IMR-90 (cell line): Measurements from ENCODE around the gene EXOC6. TPM values are rescaled to one million over a fixed set of nuclear protein-coding genes. Genes with fewer than 3 reads are reported as not detected.

Source experiments
- ATAC-seq: fragments of 200-7000 bp; cut with Tn5 transposase; 2 replicates; pipeline ENCODE4 v1.9.1; 2020; ENCODE audit warnings: low read depth, mild to moderate bottlenecking, moderate library complexity
- BruUV-seq: library from RNA; stranded (reverse); fragments of 400-500 nt; replicated peaks from 2 replicates; lab custom pipeline; 2021; lab: Mats Ljungman, UMichigan
- CTCF ChIA-PET: fragments of 300-600 bp; formaldehyde crosslinking; extraction: SDS; loops from one replicate; lab custom pipeline; 2021; ENCODE audit warnings: antibody characterized with exemption; lab: Yijun Ruan, JAX
- POLR2A ChIA-PET: fragments of 300-600 bp; sonication (Branson Sonifier 250); formaldehyde crosslinking; loops from one replicate; lab custom pipeline; 2022; ENCODE audit warnings: antibody characterized with exemption; ENCODE audit not compliant: unreplicated experiment; lab: Charles Lee
- DNase-seq: peaks from one replicate; pipeline ENCODE4 v3.0.0; 2013
- H2AFZ ChIP-seq: replicated peaks from 2 replicates; pipeline ENCODE3; 2013; ENCODE audit warnings: low read length, mild to moderate bottlenecking; ENCODE audit not compliant: poor library complexity
- H2AK5ac ChIP-seq: 2 replicates; pipeline ENCODE4 v1.6.1; 2013; ENCODE audit warnings: low read depth, low read length, inconsistent platforms
- H2AK9ac ChIP-seq: replicated peaks from 2 replicates; pipeline ENCODE3; 2013; ENCODE audit warnings: mild to moderate bottlenecking, low read depth, low read length, moderate library complexity; ENCODE audit not compliant: poor library complexity
- H2BK120ac ChIP-seq: 2 replicates; pipeline ENCODE4 v1.6.1; 2013; ENCODE audit warnings: low read depth, low read length, inconsistent platforms
- H2BK15ac ChIP-seq: 3 replicates; pipeline ENCODE4 v1.6.1; 2013; ENCODE audit warnings: low read depth, low read length, inconsistent platforms
- H2BK20ac ChIP-seq: 2 replicates; pipeline ENCODE4 v1.6.1; 2013; ENCODE audit warnings: low read depth, mild to moderate bottlenecking, inconsistent platforms, low read length, moderate library complexity
- H2BK5ac ChIP-seq: 2 replicates; pipeline ENCODE4 v1.6.1; 2013; ENCODE audit warnings: mild to moderate bottlenecking, low read depth, low read length, inconsistent platforms; ENCODE audit not compliant: poor library complexity, severe bottlenecking
- H3K14ac ChIP-seq: replicated peaks from 2 replicates; pipeline ENCODE4 v1.6.1; 2013; ENCODE audit warnings: low read depth, low read length, inconsistent platforms
- H3K18ac ChIP-seq: 2 replicates; pipeline ENCODE4 v1.6.1; 2013; ENCODE audit warnings: low read depth, low read length, control low read depth
- H3K23ac ChIP-seq: 2 replicates; pipeline ENCODE4 v1.6.1; 2013; ENCODE audit warnings: low read depth, low read length, inconsistent platforms
- H3K27ac ChIP-seq: 2 replicates; pipeline ENCODE4 v1.5.1; 2013; ENCODE audit warnings: mild to moderate bottlenecking, control low read depth, low read length; ENCODE audit not compliant: insufficient read depth
- H3K27me3 ChIP-seq: 2 replicates; pipeline ENCODE4 v1.6.1; 2013; ENCODE audit warnings: low read length; ENCODE audit not compliant: control insufficient read depth, insufficient read depth
- H3K36me3 ChIP-seq: 2 replicates; pipeline ENCODE4 v1.6.1; 2013; ENCODE audit warnings: low read length, mixed read lengths; ENCODE audit not compliant: control insufficient read depth, insufficient read depth
- H3K4ac ChIP-seq: 2 replicates; pipeline ENCODE4 v1.6.1; 2013; ENCODE audit warnings: low read depth, low read length, inconsistent platforms
- H3K4me1 ChIP-seq: 2 replicates; pipeline ENCODE4 v1.6.1; 2013; ENCODE audit warnings: low read length, mixed read lengths; ENCODE audit not compliant: control insufficient read depth, insufficient read depth
- H3K4me2 ChIP-seq: 2 replicates; pipeline ENCODE4 v1.6.1; 2013; ENCODE audit warnings: low read depth, mild to moderate bottlenecking, control low read depth, low read length, moderate library complexity
- H3K4me3 ChIP-seq: 2 replicates; pipeline ENCODE4 v1.5.1; 2013; ENCODE audit warnings: low read depth, mild to moderate bottlenecking, control low read depth, low read length, moderate library complexity; ENCODE audit not compliant: insufficient read depth
- H3K56ac ChIP-seq: 2 replicates; pipeline ENCODE4 v1.6.1; 2013; ENCODE audit warnings: low read length, inconsistent platforms; ENCODE audit not compliant: insufficient read depth; ENCODE audit errors: extremely low read depth
- H3K79me1 ChIP-seq, 2 experiments: 2 replicates each; pipeline ENCODE4 v1.6.1; 2013; ENCODE audit warnings: low read length in 2 of 2, inconsistent platforms in 1 of 2, low read depth in 1 of 2
- H3K9ac ChIP-seq: 2 replicates; pipeline ENCODE4 v1.6.1; 2013; ENCODE audit warnings: low read depth, low read length, control low read depth
- H3K9me1 ChIP-seq: 2 replicates; pipeline ENCODE4 v1.6.1; 2013; ENCODE audit warnings: low read length, inconsistent platforms; ENCODE audit not compliant: insufficient read depth
- H3K9me3 ChIP-seq: 2 replicates; pipeline ENCODE4 v1.6.1; 2013; ENCODE audit warnings: low read length; ENCODE audit not compliant: control insufficient read depth, insufficient read depth
- H4K20me1 ChIP-seq: 2 replicates; pipeline ENCODE4 v1.6.1; 2013; ENCODE audit warnings: low read length, inconsistent platforms; ENCODE audit not compliant: insufficient read depth
- H4K5ac ChIP-seq: 2 replicates; pipeline ENCODE4 v1.6.1; 2013; ENCODE audit warnings: mild to moderate bottlenecking, low read depth, low read length, control low read depth
- H4K8ac ChIP-seq, 2 experiments: 2 replicates each; pipeline ENCODE4 v1.6.1; 2013; ENCODE audit warnings: low read depth in 2 of 2, low read length in 2 of 2, control low read depth in 1 of 2, inconsistent platforms in 1 of 2
- H4K91ac ChIP-seq: 2 replicates; pipeline ENCODE4 v1.6.1; 2013; ENCODE audit warnings: low read depth, low read length, inconsistent platforms; ENCODE audit not compliant: insufficient read depth
- BHLHE40 ChIP-seq: fragments of 150-350 bp; IDR thresholded peaks from 2 replicates; pipeline ENCODE4 v1.6.1; 2016; ENCODE audit warnings: mild to moderate bottlenecking, low read depth, low read length
- CEBPB ChIP-seq: IDR thresholded peaks from 2 replicates; pipeline ENCODE4 v1.6.1; 2012; ENCODE audit warnings: low read depth, low read length, improper control_type of control experiment
- CHD1 ChIP-seq: IDR thresholded peaks from 2 replicates; pipeline ENCODE4 v1.6.1; 2012; ENCODE audit warnings: low read depth, low read length, improper control_type of control experiment
- ELK1 ChIP-seq: fragments of 150-350 bp; IDR thresholded peaks from 2 replicates; pipeline ENCODE4 v1.6.1; 2016; ENCODE audit warnings: low read depth, mild to moderate bottlenecking, low read length, moderate library complexity, borderline replicate concordance
- FOS ChIP-seq: fragments of 150-350 bp; IDR thresholded peaks from 2 replicates; pipeline ENCODE4 v1.6.1; 2016; ENCODE audit warnings: low read depth, low read length
- MAFK ChIP-seq: IDR thresholded peaks from 2 replicates; pipeline ENCODE4 v1.6.1; 2012; ENCODE audit warnings: low read depth, low read length, improper control_type of control experiment
- MAZ ChIP-seq: IDR thresholded peaks from 2 replicates; pipeline ENCODE4 v1.6.1; 2012; ENCODE audit warnings: low read depth, mild to moderate bottlenecking, low read length, improper control_type of control experiment, moderate library complexity, borderline replicate concordance
- MXI1 ChIP-seq: IDR thresholded peaks from 2 replicates; pipeline ENCODE4 v1.6.1; 2012; ENCODE audit warnings: low read depth, mild to moderate bottlenecking, low read length, moderate library complexity, borderline replicate concordance
- NFE2L2 ChIP-seq: fragments of 150-350 bp; IDR thresholded peaks from 2 replicates; pipeline ENCODE4 v1.6.1; 2016; ENCODE audit warnings: low read depth, mild to moderate bottlenecking, low read length
- POLR2A ChIP-seq: IDR thresholded peaks from 2 replicates; pipeline ENCODE4 v1.6.1; 2012; ENCODE audit warnings: mild to moderate bottlenecking, low read depth, low read length
- RAD21 ChIP-seq: IDR thresholded peaks from 2 replicates; pipeline ENCODE4 v1.6.1; 2012; ENCODE audit warnings: low read length, improper control_type of control experiment
- RCOR1 ChIP-seq: IDR thresholded peaks from 2 replicates; pipeline ENCODE4 v1.6.1; 2012; ENCODE audit warnings: mild to moderate bottlenecking, low read length, improper control_type of control experiment; ENCODE audit not compliant: insufficient replicate concordance
- RFX5 ChIP-seq: IDR thresholded peaks from 2 replicates; pipeline ENCODE4 v1.8.0; 2012; ENCODE audit warnings: low read depth, mild to moderate bottlenecking, low read length, moderate library complexity
- SMC3 ChIP-seq: fragments of 150-350 bp; IDR thresholded peaks from 2 replicates; pipeline ENCODE4 v1.6.1; 2016; ENCODE audit warnings: low read depth, mild to moderate bottlenecking, antibody characterized with exemption, low read length, moderate library complexity
- USF2 ChIP-seq: fragments of 150-350 bp; IDR thresholded peaks from 2 replicates; pipeline ENCODE4 v1.6.1; 2017; ENCODE audit warnings: mild to moderate bottlenecking, antibody characterized with exemption, low read length, low read depth
- WGBS, 2 experiments: methylation state at CpG; one replicate each; pipeline versions ENCODE4 v1.1.5 to v1.1.7; 2013; ENCODE audit warnings: missing lambda C conversion rate in 2 of 2; ENCODE audit not compliant: insufficient read length in 1 of 2; ENCODE audit errors: extremely low coverage in 2 of 2; 5-methylcytosine and 5-hydroxymethylcytosine counted together
- dilution Hi-C: fragments of 300-500 bp; cut with HindIII; formaldehyde crosslinking; loops from one replicate; pipeline ENCODE4 v1.14.3; 2018; ENCODE audit warnings: low sequenced_read_pairs; ENCODE audit not compliant: unreplicated experiment
- in situ Hi-C: fragments of 300-500 bp; cut with MboI; formaldehyde crosslinking; loops from 3 replicates; pipeline ENCODE4 v1.14.3; 2019; ENCODE audit warnings: low sequenced_read_pairs, inconsistent platforms, mixed read lengths
- intact Hi-C: fragments of 100-400 bp; cut with micrococcal nuclease; formaldehyde crosslinking; loops from 2 replicates; pipeline ENCODE4 v1.10.0; 2022
- polyA plus RNA-seq, 3 experiments: library from polyadenylated mRNA; depleted of rRNA; stranded (reverse); fragments of >200 nt; gene quantifications; 2 replicates each; pipeline ENCODE4 v1.2.3, GENCODE V29; 2012; ENCODE audit warnings: low replicate concordance in 1 of 3
- total RNA-seq: library from RNA; depleted of rRNA; stranded (reverse); fragments of >200 nt; gene quantifications from 2 replicates; pipeline ENCODE4 v1.2.3, GENCODE V29; 2012

The EXOC6 gene
- total and polyA plus RNA-seq, 2 of the 4 experiments (the other 2 are of a cell fraction): 4.5 to 11.5 TPM

- ChIA-PET CTCF (interaction anchor here (0.6 kb wide), 1 partner anchor 61 kb away, joined by 3 read pairs; no protein-coding TSS in a partner anchor), POLR2A (no interaction called here)
- in situ Hi-C loops: no loop called here
- BruUV-seq: no TSS peak
- no peak overlapping the region for H2BK120ac ChIP-seq
- H3K56ac ChIP-seq: no peak overlapping the region
- 21% methylated on average over 4 of the region's 17 CpGs; no CpG with 5 or more reads in 1 of the 2 experiments for WGBS, 2 experiments
- H3K23ac ChIP-seq: no peak overlapping the region; the same call in 1 of the 2 replicates
- peaks cover 98% of the 10 kb centered on the region for H3K27me3 ChIP-seq
- H2BK15ac ChIP-seq: no peak overlapping the region
- H4K5ac ChIP-seq: no peak overlapping the region
- intact Hi-C loops: no loop called here
- no peak overlapping the region for H2AK9ac ChIP-seq
- H2BK5ac ChIP-seq: no peak overlapping the region
- dilution Hi-C loops: no loop called here
- no peaks in the 10 kb centered on the region for H3K79me1 ChIP-seq
- no peak overlapping the region for H4K91ac ChIP-seq
- peaks cover 8% of the 10 kb centered on the region; the same call in 1 of the 2 replicates for H3K4me1 ChIP-seq
- H3K27ac ChIP-seq: no peak overlapping the region
- no peaks in the 10 kb centered on the region for H3K9me3 ChIP-seq
- no peak overlapping the region for H3K18ac ChIP-seq
- no peak overlapping the region for H2AK5ac ChIP-seq
- H3K4me3 ChIP-seq: no peak overlapping the region
- H3K9ac ChIP-seq: no peak overlapping the region
- H4K20me1 ChIP-seq: peaks cover 18% of the 10 kb centered on the region; the same call in 1 of the 2 replicates
- no peak overlapping the region for H3K14ac ChIP-seq
- H2AFZ ChIP-seq: no peak overlapping the region
- ATAC-seq (no peak), DNase-seq (no peak)
- no peaks in the 10 kb centered on the region for H3K36me3 ChIP-seq
- no peak overlapping the region for H2BK20ac ChIP-seq
- H4K8ac ChIP-seq: no peak overlapping the region
- H3K4me2 ChIP-seq: peak overlapping the region; percentile 7; the same call in 1 of the 2 replicates
- no peaks in the 10 kb centered on the region for H3K9me1 ChIP-seq
- H3K4ac ChIP-seq: no peak overlapping the region
- TF ChIP-seq USF2 (no peak), POLR2A (no peak), CEBPB (no peak), NFE2L2 (no peak), FOS (no peak), MAZ (no peak), MXI1 (no peak), MAFK (no peak), CHD1 (no peak), RFX5 (no peak), RAD21 (no peak), SMC3 (no peak), ELK1 (no peak), BHLHE40 (no peak), RCOR1 (no peak)
Measured at GRCh38 chr10:93067443-93068365, 219.4 kb downstream of the EXOC6 start.
